CD4-positive, alpha-beta T cell (primary cell): ENCODE data around the gene ZNF679. TPM values are rescaled to one million over a fixed set of nuclear protein-coding genes. Genes with fewer than 3 reads are reported as not detected.
A peak's percentile ranks its signal among the peaks of the same experiment; 100 is the strongest.

Experiments
- ATAC-seq: fragments of 200-7000 bp; cut with Tn5 transposase; one replicate; pipeline ENCODE4 v1.10.0; 2022; ENCODE audit warnings: mild to moderate bottlenecking; ENCODE audit not compliant: poor library complexity
- CTCF ChIA-PET: fragments of 350-600 bp; sonication (Branson Sonifier 250); formaldehyde crosslinking; loops from one replicate; lab custom pipeline; 2021; ENCODE audit warnings: antibody characterized with exemption, inconsistent platforms; lab: Charles Lee
- POLR2A ChIA-PET: fragments of 350-600 bp; sonication (Branson Sonifier 250); formaldehyde crosslinking; loops from one replicate; lab custom pipeline; 2021; ENCODE audit warnings: antibody characterized with exemption, inconsistent platforms; lab: Charles Lee
- DNase-seq, 14 experiments: peaks; one replicate each; pipeline ENCODE4 v3.0.0-alpha.2; 2013 to 2020; ENCODE audit warnings: mixed read lengths in 2 of 14
- H3K27ac ChIP-seq, 2 donors: one replicate each; pipeline versions ENCODE4 v1.5.1 to v1.7.0; 2013; ENCODE audit warnings: low read length in 2 of 2, low read depth in 1 of 2, mild to moderate bottlenecking in 1 of 2
- H3K27me3 ChIP-seq, 2 experiments: 1 replicate in 1 of 2; 2 replicates in 1 of 2; pipeline versions ENCODE4 v1.6.1 to v1.7.0; 2013; ENCODE audit warnings: low read length in 2 of 2, control low read depth in 1 of 2, mild to moderate bottlenecking in 1 of 2, moderate library complexity in 1 of 2; ENCODE audit not compliant: insufficient read depth in 2 of 2, control insufficient read depth in 1 of 2
- H3K36me3 ChIP-seq: one replicate; pipeline ENCODE4 v1.6.1; 2013; ENCODE audit warnings: low read length, control low read depth; ENCODE audit not compliant: insufficient read depth
- H3K4me1 ChIP-seq: one replicate; pipeline ENCODE4 v1.6.1; 2013; ENCODE audit warnings: low read length, control low read depth; ENCODE audit not compliant: insufficient read depth
- H3K4me3 ChIP-seq: one replicate; pipeline ENCODE4 v1.5.1; 2013; ENCODE audit warnings: mild to moderate bottlenecking, low read length, moderate library complexity
- H3K9me3 ChIP-seq, 2 experiments: 1 replicate in 1 of 2; 2 replicates in 1 of 2; pipeline versions ENCODE4 v1.6.1 to v1.7.0; 2013; ENCODE audit warnings: low read length in 2 of 2, mild to moderate bottlenecking in 2 of 2, control low read depth in 1 of 2, moderate library complexity in 1 of 2; ENCODE audit not compliant: control insufficient read depth in 1 of 2, insufficient read depth in 1 of 2
- H3K27ac Mint-ChIP-seq: one replicate; pipeline ENCODE4 v1.8.0; 2020; ENCODE audit warnings: mixed read lengths
- H3K27me3 Mint-ChIP-seq: one replicate; pipeline ENCODE4 v1.8.0; 2021; ENCODE audit warnings: mixed read lengths
- H3K36me3 Mint-ChIP-seq: one replicate; pipeline ENCODE4 v1.8.0; 2021; ENCODE audit warnings: low read depth, mixed read lengths
- H3K4me1 Mint-ChIP-seq: one replicate; pipeline ENCODE4 v1.8.0; 2021; ENCODE audit warnings: low read depth, mixed read lengths
- H3K4me3 Mint-ChIP-seq: one replicate; pipeline ENCODE4 v1.8.0; 2020; ENCODE audit warnings: mild to moderate bottlenecking, mixed read lengths
- H3K9me3 Mint-ChIP-seq: one replicate; pipeline ENCODE4 v1.8.0; 2020; ENCODE audit warnings: mixed read lengths
- CTCF ChIP-seq: fragments of 200-600 bp; IDR thresholded peaks from one replicate; pipeline ENCODE4 v1.8.0; 2022; ENCODE audit warnings: antibody characterized with exemption, mild to moderate bottlenecking
- intact Hi-C, 2 experiments: fragments of 100-400 bp; cut with DNase I in 1 of 2; cut with micrococcal nuclease in 1 of 2; formaldehyde crosslinking; loops; one replicate each; pipeline versions ENCODE4 v1.15.1 to v1.9.0; 2023 to 2025; cut with DNase I, micrococcal nuclease
- total RNA-seq, 174 experiments: library from RNA in 2 of 174; stranded (reverse) in 2 of 174; gene quantifications; one replicate each; pipeline ENCODE4 v1.2.3 and lab custom pipeline; 2021 to 2026

Gene ZNF679
- total RNA-seq, 2 experiments from 2014 or later: not detected

GRCh38 chr7:64300641-64301405, 72.5 kb downstream of the ZNF679 start:
- Mint-ChIP-seq H3K4me3 (no peak overlapping the region), H3K27me3 (no peaks in the 10 kb centered on the region), H3K9me3 (peaks cover 2% of the 10 kb centered on the region), H3K36me3 (no peaks in the 10 kb centered on the region), H3K4me1 (peaks cover 2% of the 10 kb centered on the region), H3K27ac (no peak overlapping the region)
- H3K36me3 ChIP-seq: no peaks in the 10 kb centered on the region
- H3K4me3 ChIP-seq: no peak overlapping the region
- no peak for TF ChIP-seq CTCF
- H3K27ac ChIP-seq: no peak overlapping the region
- intact Hi-C loops: loop anchor here in 1 of 2 experiments (10.0 kb wide), 1 partner anchor 1684 kb away; the partner anchor contains the start of gene GUSB
- ChIA-PET CTCF (no interaction called here), POLR2A (no interaction called here)
- H3K27me3 ChIP-seq: peaks cover 0 to 2% of the 10 kb centered on the region in 2 experiments
- DNase-seq (no peak), ATAC-seq (no peak)
- H3K9me3 ChIP-seq: no peaks in the 10 kb centered on the region
- H3K4me1 ChIP-seq: no peaks in the 10 kb centered on the region

DNA sequence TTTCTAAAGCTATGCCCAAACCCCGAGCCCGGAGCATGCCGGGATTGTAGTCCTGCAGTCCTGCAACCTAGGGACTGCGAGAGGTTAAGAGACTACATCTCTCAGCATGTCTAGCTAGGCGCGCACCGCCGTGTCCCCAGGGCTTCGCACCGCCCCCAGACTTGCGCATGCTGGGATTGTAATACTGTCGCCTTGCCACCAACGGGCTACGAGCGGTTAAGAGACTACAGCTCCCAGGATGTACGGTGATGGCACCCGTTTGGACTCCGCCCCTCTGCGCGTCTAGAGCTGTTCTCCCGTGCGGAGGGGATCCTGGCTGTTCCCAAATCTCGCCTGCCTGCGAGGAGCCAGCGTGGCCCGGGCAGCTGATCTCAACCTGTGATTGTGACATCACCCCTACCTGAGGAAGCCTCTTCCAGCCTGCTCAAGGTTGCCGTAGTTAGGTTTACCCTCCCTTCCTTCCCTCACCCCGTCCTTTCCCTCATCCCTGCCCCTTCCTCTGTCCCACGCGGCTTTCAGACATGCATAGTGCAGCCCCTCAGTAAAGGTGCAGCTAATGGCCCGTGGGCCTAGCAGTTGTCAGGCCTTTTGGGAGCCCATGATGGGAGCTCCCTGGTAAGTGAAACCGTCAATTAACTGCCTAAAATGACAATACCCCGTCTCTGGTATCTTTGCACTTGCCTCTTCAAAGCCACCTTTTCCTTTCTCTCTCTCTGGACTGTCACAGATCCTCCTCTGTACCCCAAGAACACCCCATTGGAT, 79.2 kb downstream of the ZNF679 start:
- Histone ChIP-seq H3K4me1 (peaks cover 13% of the 10 kb centered on the region), H3K27me3 (no peaks in the 10 kb centered on the region), H3K9me3 (no peaks in the 10 kb centered on the region), H3K36me3 (no peaks in the 10 kb centered on the region), H3K27ac (peak overlapping the region; percentile 65 to 83), H3K4me3 (peak overlapping the region; percentile 59)
- H3K9me3 Mint-ChIP-seq: no peaks in the 10 kb centered on the region
- H3K4me3 Mint-ChIP-seq: peak overlapping the region; percentile 98
- CTCF ChIA-PET: interaction anchor here (0.8 to 0.9 kb wide), 2 partner anchors 12 to 17 kb away, joined by 3 read pairs; no protein-coding TSS in a partner anchor
- no peak for TF ChIP-seq CTCF
- intact Hi-C loops: loop anchor here in 1 of 2 experiments (5.0 to 10.0 kb wide), 3 partner anchors 695 to 1677 kb away; partner anchors contain the start of genes GUSB and ZNF92
- peak overlapping the region; percentile 96 for H3K27ac Mint-ChIP-seq
- H3K36me3 Mint-ChIP-seq: peaks cover 11% of the 10 kb centered on the region
- H3K4me1 Mint-ChIP-seq: peaks cover 22% of the 10 kb centered on the region
- DNase-seq: peak; percentile 89 to 98 (median 92)
- POLR2A ChIA-PET: interaction anchor here (0.6 to 1.7 kb wide), 15 partner anchors 10 to 1066 kb away, joined by 3 to 31 read pairs (median 8); partner anchors contain the start of genes ERV3-1, ZNF107, ZNF138 and ZNF273
- no peaks in the 10 kb centered on the region for H3K27me3 Mint-ChIP-seq
- peak; percentile 98 for ATAC-seq

DNA sequence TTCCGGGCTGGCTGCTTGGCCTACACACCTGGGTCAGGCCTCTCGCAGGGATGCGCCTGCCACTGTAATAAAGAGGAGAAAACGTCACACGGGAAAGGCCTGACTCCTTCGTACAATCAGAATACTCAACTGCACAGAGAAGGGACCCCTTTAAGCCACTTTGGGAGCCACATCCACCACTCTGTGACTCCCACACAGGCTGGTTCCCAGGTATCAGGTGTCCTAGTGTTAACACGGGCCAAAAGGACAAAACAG, 79.7 kb downstream of the ZNF679 start:
- ChIA-PET CTCF (interaction anchor here (0.9 kb wide), 1 partner anchor 12 kb away, joined by 3 read pairs; no protein-coding TSS in a partner anchor), POLR2A (interaction anchor here (0.6 to 1.7 kb wide), 12 partner anchors 13 to 1066 kb away, joined by 3 to 31 read pairs (median 11); partner anchors contain the start of genes ERV3-1, ZNF107, ZNF138 and ZNF273)
- Histone ChIP-seq H3K4me1 (peaks cover 18% of the 10 kb centered on the region), H3K27ac (peak overlapping the region; percentile 65 to 83), H3K36me3 (no peaks in the 10 kb centered on the region), H3K4me3 (peak overlapping the region; percentile 59), H3K27me3 (no peaks in the 10 kb centered on the region), H3K9me3 (no peaks in the 10 kb centered on the region)
- Mint-ChIP-seq H3K36me3 (peaks cover 11% of the 10 kb centered on the region), H3K4me1 (peaks cover 22% of the 10 kb centered on the region), H3K27me3 (no peaks in the 10 kb centered on the region), H3K4me3 (peak overlapping the region; percentile 98), H3K27ac (peak overlapping the region; percentile 96), H3K9me3 (no peaks in the 10 kb centered on the region)
- TF ChIP-seq CTCF: no peak
- no peak for ATAC-seq
- intact Hi-C loops: loop anchor here in 1 of 2 experiments (5.0 to 10.0 kb wide), 3 partner anchors 694 to 1677 kb away; partner anchors contain the start of genes GUSB and ZNF92
- peak in 2 of 14 experiments; percentile 11 to 35 for DNase-seq
